ENCODE results near the gene PRKAR1B. TPM values are rescaled to one million over a fixed set of nuclear protein-coding genes. Genes with fewer than 3 reads are reported as not detected.

The PRKAR1B gene
- total RNA-seq, 1 donor from 2014 or later: 11.8 TPM

DNA sequence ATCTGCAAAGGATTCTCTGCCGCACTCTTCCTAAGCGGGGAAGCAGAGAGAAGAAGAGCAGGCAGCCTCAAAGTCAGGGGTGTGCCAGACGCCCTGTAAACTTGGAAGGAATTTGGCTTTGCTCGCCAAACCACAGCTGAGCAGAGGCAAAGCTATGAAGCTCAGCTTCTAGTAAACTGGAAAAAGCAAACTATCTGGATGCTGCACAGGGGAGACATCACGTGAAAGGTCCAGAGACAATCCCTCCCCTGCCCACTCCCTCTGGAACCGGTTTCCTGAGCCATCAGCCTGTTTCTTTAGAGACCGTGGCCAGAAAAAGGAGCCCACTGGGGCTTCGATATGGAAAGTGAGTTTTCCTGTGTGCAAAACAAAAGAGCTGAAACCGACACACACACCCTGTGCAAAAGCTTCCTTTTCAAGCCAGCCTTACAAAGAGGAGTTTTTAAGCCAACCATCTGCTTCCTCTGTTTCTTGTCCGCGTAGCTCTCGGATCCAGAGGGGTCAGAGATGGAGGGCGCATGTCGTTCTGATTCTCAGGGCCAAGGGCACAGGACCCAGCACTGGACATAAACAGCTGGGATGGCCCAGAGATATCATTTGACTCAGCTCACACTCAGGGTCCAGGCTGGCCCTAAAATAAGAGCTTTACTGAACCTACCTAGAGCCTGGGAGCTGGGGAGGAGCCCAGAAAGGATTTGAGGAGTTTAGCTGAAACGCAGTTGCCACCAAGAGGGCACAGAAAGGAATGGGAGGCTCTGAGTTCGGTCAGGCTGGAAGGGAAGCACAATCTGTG lies 58.7 kb downstream of the PRKAR1B start:
- Histone ChIP-seq H3K9ac (no peak overlapping the region), H3K4me2 (no peak overlapping the region), H4K20me1 (ENCODE audit: low read depth) (no peaks in the 10 kb centered on the region), H3K36me3 (no peaks in the 10 kb centered on the region), H3K27me3 (no peaks in the 10 kb centered on the region), H3K4me3 (no peak overlapping the region), H3F3A (ENCODE audit: low read depth) (no peaks in the 10 kb centered on the region), H3K4me1 (no peaks in the 10 kb centered on the region), H3K9me3 (ENCODE audit: low read depth) (no peaks in the 10 kb centered on the region), H3K27ac (no peak overlapping the region), H3K79me2 (ENCODE audit: low read depth) (no peaks in the 10 kb centered on the region), H2AFZ (replicated peaks) (no peak overlapping the region)
- Mint-ChIP-seq H3K36me3 (no peaks in the 10 kb centered on the region), H3K4me3 (no peak overlapping the region), H3K4me1 (peaks cover 11% of the 10 kb centered on the region), H3K27me3 (ENCODE audit: insufficient read depth, low read depth) (peaks cover 3% of the 10 kb centered on the region), H3K9me3 (no peaks in the 10 kb centered on the region), H3K27ac (no peak overlapping the region)
- DNase-seq (ENCODE audit: low spot score): no peak
- TF ChIP-seq EZH2phosphoT487 (IDR thresholded peaks at IDR 0.05) (no peak), EZH2 (IDR thresholded peaks at IDR 0.05) (no peak)
- TF ChIP-seq, protein P1, sequence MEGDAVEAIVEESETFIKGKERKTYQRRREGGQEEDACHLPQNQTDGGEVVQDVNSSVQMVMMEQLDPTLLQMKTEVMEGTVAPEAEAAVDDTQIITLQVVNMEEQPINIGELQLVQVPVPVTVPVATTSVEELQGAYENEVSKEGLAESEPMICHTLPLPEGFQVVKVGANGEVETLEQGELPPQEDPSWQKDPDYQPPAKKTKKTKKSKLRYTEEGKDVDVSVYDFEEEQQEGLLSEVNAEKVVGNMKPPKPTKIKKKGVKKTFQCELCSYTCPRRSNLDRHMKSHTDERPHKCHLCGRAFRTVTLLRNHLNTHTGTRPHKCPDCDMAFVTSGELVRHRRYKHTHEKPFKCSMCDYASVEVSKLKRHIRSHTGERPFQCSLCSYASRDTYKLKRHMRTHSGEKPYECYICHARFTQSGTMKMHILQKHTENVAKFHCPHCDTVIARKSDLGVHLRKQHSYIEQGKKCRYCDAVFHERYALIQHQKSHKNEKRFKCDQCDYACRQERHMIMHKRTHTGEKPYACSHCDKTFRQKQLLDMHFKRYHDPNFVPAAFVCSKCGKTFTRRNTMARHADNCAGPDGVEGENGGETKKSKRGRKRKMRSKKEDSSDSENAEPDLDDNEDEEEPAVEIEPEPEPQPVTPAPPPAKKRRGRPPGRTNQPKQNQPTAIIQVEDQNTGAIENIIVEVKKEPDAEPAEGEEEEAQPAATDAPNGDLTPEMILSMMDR (IDR thresholded peaks at IDR 0.05): no peak

DNA sequence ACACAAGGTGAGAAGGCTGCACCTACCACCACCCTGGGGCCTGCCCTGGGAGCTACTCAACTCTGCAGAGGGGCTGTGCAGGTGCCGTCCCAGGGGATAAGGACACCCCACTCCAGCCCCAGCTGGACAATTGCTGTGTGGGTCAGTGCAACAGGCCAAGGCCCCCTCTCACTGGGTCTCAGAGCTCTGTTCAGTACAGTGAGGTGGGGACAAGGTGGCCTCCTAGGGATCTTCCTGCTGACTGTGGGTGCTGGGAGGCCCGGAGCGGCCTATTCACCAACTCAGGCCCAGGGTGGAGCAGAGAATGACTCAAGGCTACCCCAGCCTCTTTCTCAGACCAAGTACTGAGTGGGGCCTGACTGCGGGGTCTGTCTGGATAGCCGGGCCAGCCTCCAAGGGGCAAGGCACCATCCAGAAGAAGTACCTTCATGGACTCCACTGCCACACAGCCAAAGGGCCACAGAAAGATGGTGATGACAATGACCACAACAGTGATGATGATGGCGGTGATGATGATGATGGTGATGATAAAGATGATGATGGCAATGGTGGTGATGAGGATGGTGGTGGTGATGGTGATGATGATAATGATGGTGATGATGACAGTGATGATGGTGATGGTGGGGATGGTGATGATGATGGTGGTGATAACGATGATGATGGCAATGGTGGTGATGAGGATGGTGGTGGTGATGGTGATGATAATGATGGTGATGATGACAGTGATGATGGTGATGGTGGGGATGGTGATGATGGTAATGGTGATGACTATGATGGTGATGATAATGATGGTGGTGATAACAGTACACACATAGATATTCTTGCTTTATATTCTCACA lies 60.4 kb downstream of the PRKAR1B start:
- Histone ChIP-seq H3K27me3 (no peaks in the 10 kb centered on the region), H3K9ac (no peak overlapping the region), H3K79me2 (ENCODE audit: low read depth) (no peaks in the 10 kb centered on the region), H4K20me1 (ENCODE audit: low read depth) (no peaks in the 10 kb centered on the region), H3K9me3 (ENCODE audit: low read depth) (no peaks in the 10 kb centered on the region), H3K4me3 (no peak overlapping the region), H3K27ac (no peak overlapping the region), H3K36me3 (no peaks in the 10 kb centered on the region), H3K4me2 (no peak overlapping the region), H3K4me1 (no peaks in the 10 kb centered on the region), H3F3A (ENCODE audit: low read depth) (no peaks in the 10 kb centered on the region), H2AFZ (replicated peaks) (no peak overlapping the region)
- peaks cover 11% of the 10 kb centered on the region for H3K4me1 Mint-ChIP-seq
- no peak overlapping the region for H3K27ac Mint-ChIP-seq
- TF ChIP-seq, protein P1 (IDR thresholded peaks at IDR 0.05): no peak
- TF ChIP-seq EZH2phosphoT487 (IDR thresholded peaks at IDR 0.05) (no peak), EZH2 (IDR thresholded peaks at IDR 0.05) (no peak)
- DNase-seq (ENCODE audit: low spot score): no peak
- H3K27me3 Mint-ChIP-seq (ENCODE audit: insufficient read depth, low read depth): no peaks in the 10 kb centered on the region
- H3K4me3 Mint-ChIP-seq: no peak overlapping the region
- no peaks in the 10 kb centered on the region for H3K9me3 Mint-ChIP-seq
- H3K36me3 Mint-ChIP-seq: no peaks in the 10 kb centered on the region

DNA sequence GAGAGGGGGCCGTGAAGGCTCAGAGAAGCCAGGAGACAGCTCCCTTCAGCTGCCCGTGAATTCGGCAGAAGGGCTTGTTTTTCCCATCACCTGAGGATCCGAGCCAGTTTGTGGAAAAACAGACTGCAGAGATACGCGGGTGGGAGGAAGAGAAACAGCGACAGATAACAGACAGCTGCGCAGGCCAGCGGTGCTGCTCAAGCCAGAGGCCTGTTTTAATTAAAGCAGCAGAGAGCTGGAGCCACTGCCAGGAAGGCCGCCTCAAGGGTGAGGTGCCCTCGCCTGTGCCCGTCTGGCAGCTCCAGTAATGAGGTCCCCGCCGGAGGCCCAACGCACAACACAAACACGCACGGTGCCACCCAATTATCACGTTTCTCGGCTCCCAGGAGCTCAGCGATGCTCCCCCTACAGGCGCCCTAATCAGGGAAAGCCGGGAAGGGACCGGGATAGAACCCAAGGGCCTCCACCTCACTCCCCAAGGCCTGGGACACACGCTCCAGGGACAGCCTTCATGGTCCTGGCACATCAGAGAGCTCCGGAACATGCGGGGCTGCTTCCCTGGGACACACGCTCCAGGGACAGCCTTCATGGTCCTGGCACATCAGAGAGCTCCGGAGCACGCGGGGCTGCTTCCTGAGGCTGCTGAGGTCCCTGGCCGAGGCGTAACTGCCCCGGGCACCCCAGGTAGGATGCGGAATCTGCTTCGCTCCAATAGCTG lies 61.2 kb downstream of the PRKAR1B start:
- no peaks in the 10 kb centered on the region for H3K27me3 ChIP-seq
- no peak overlapping the region for H3K27ac ChIP-seq
- peaks cover 11% of the 10 kb centered on the region for H3K4me1 Mint-ChIP-seq
- H3F3A ChIP-seq (ENCODE audit: low read depth): no peaks in the 10 kb centered on the region
- no peaks in the 10 kb centered on the region for H4K20me1 ChIP-seq (ENCODE audit: low read depth)
- H3K27me3 Mint-ChIP-seq (ENCODE audit: insufficient read depth, low read depth): no peaks in the 10 kb centered on the region
- DNase-seq (ENCODE audit: low spot score): peak; percentile 24
- no peak for TF ChIP-seq EZH2phosphoT487 (IDR thresholded peaks at IDR 0.05)
- TF ChIP-seq, protein P1 (IDR thresholded peaks at IDR 0.05): peak; percentile 40
- H3K4me2 ChIP-seq: no peak overlapping the region
- no peak overlapping the region for H3K4me3 Mint-ChIP-seq
- H3K36me3 Mint-ChIP-seq: no peaks in the 10 kb centered on the region
- H3K9ac ChIP-seq: no peak overlapping the region
- no peak overlapping the region for H2AFZ ChIP-seq (replicated peaks)
- H3K36me3 ChIP-seq: no peaks in the 10 kb centered on the region
- no peaks in the 10 kb centered on the region for H3K79me2 ChIP-seq (ENCODE audit: low read depth)
- H3K9me3 Mint-ChIP-seq: no peaks in the 10 kb centered on the region
- H3K9me3 ChIP-seq (ENCODE audit: low read depth): no peaks in the 10 kb centered on the region
- H3K4me3 ChIP-seq: no peak overlapping the region
- H3K27ac Mint-ChIP-seq: no peak overlapping the region
- no peaks in the 10 kb centered on the region for H3K4me1 ChIP-seq
